RWPE2 (cell line): Measurements from ENCODE around the gene ANTXR1.

Experiments used
- ATAC-seq: fragments of 200-7000 bp; cut with Tn5 transposase; 3 replicates; pipeline ENCODE4 v1.9.1; 2021; ENCODE audit warnings: low read depth
- DNase-seq: peaks from one replicate; pipeline ENCODE4 v3.0.0-alpha.2; 2020; ENCODE audit warnings: low spot score
- H3K27ac ChIP-seq: fragments of 450-650 bp; 2 replicates; pipeline ENCODE4 v1.5.1; 2017; ENCODE audit warnings: mild to moderate bottlenecking; ENCODE audit not compliant: poor library complexity, severe bottlenecking
- H3K27me3 ChIP-seq: fragments of 250-450 bp; sonication (Bioruptor Pico); 2 replicates; pipeline ENCODE4 v1.5.1; 2021; ENCODE audit warnings: mild to moderate bottlenecking, moderate library complexity; ENCODE audit not compliant: insufficient read depth, poor library complexity, severe bottlenecking
- H3K36me3 ChIP-seq: fragments of 250-450 bp; sonication (Bioruptor Pico); 2 replicates; pipeline ENCODE4 v1.5.1; 2020; ENCODE audit warnings: low read depth, mild to moderate bottlenecking, moderate library complexity
- H3K4me1 ChIP-seq: fragments of 250-450 bp; sonication (Bioruptor Pico); 2 replicates; pipeline ENCODE4 v1.5.1; 2021; ENCODE audit warnings: mild to moderate bottlenecking, moderate library complexity; ENCODE audit not compliant: insufficient read depth, poor library complexity, severe bottlenecking
- H3K4me3 ChIP-seq: fragments of 250-450 bp; sonication (Bioruptor Pico); 2 replicates; pipeline ENCODE4 v1.5.1; 2021; ENCODE audit warnings: mild to moderate bottlenecking, moderate library complexity; ENCODE audit not compliant: severe bottlenecking
- H3K9me3 ChIP-seq: fragments of 250-450 bp; sonication (Bioruptor Pico); 2 replicates; pipeline ENCODE4 v1.5.1; 2021; ENCODE audit warnings: mild to moderate bottlenecking, moderate library complexity; ENCODE audit not compliant: severe bottlenecking
- TF ChIP-seq, protein P1 (sequence below): fragments of 450-650 bp; IDR thresholded peaks from one replicate; pipeline ENCODE4 v1.5.1; 2017; ENCODE audit warnings: mild to moderate bottlenecking, moderate library complexity; ENCODE audit not compliant: poor library complexity, severe bottlenecking

ANTXR1 gene

DNA sequence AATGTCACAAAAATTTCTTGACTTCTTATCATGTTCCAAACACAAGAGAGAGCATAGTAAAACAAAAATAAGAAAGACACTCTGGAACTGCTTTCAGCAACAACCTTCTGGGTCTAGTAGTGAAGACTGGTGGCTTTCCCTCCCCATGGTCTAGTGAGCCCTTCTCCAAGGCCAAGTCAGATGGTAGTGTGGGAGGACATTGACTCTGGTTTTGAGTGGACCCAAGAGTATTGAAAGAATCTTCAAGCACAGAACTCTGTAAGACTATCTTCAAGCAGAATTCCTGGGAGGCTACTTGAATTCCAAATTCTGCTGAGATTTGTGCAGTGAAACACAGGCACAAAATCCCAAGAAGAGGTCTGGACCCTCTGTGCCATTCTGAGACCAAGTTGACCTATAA lies 21.1 kb downstream of the ANTXR1 start:
- DNase-seq (no peak), ATAC-seq (no peak)
- H3K4me1 ChIP-seq = no peaks in the 10 kb centered on the region
- H3K36me3 ChIP-seq = no peaks in the 10 kb centered on the region
- no peak overlapping the region for H3K4me3 ChIP-seq
- TF ChIP-seq, protein P1, sequence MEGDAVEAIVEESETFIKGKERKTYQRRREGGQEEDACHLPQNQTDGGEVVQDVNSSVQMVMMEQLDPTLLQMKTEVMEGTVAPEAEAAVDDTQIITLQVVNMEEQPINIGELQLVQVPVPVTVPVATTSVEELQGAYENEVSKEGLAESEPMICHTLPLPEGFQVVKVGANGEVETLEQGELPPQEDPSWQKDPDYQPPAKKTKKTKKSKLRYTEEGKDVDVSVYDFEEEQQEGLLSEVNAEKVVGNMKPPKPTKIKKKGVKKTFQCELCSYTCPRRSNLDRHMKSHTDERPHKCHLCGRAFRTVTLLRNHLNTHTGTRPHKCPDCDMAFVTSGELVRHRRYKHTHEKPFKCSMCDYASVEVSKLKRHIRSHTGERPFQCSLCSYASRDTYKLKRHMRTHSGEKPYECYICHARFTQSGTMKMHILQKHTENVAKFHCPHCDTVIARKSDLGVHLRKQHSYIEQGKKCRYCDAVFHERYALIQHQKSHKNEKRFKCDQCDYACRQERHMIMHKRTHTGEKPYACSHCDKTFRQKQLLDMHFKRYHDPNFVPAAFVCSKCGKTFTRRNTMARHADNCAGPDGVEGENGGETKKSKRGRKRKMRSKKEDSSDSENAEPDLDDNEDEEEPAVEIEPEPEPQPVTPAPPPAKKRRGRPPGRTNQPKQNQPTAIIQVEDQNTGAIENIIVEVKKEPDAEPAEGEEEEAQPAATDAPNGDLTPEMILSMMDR = no peak
- no peaks in the 10 kb centered on the region for H3K27me3 ChIP-seq
- H3K27ac ChIP-seq = no peak overlapping the region
- H3K9me3 ChIP-seq = no peaks in the 10 kb centered on the region

DNA sequence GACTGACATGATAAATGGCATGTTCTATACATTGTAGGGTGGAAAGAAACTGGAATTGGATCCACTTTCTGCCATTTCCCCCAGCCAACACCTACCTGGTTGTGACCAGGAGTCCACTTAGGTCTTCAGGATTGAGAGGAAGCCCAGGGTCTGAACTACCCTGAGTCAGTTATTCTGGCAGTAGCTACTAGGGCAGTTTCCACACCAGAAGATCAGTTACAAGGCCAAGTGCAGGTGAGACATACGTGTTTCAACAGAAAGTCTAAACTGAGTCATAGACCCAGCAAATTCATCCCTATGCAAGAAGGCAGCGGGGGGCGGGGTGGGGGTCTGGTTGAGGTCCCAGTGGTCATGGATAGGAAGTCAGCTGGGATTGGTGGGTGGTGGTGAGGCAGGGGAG lies 21.9 kb downstream of the ANTXR1 start:
- Histone ChIP-seq H3K27ac (no peak overlapping the region), H3K4me3 (no peak overlapping the region), H3K36me3 (peaks cover 2% of the 10 kb centered on the region; the same call in 1 of the 2 replicates), H3K4me1 (no peaks in the 10 kb centered on the region), H3K27me3 (no peaks in the 10 kb centered on the region), H3K9me3 (no peaks in the 10 kb centered on the region)
- TF ChIP-seq, protein P1 = no peak
- ATAC-seq (no peak), DNase-seq (no peak)

DNA sequence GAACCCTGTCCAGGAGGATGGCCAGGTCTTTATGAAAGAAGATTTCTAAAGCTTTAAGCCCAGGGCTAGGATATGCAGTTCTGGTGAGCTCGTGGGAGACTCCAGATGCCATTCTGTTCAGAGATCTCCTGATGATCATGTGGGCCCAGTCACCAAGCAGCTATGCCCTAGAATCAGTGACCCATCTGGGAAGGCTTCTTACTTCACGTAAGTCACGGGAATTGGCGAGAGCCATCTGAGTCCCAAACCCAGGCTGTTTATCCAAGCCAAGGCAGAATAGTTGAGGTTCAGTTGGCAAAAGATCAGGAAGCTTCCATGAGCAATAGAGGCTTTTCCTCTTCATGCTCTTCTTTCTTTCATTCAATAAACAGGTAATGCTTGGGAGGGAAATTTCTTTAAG lies 23.9 kb downstream of the ANTXR1 start:
- Histone ChIP-seq H3K4me3 (no peak overlapping the region), H3K27me3 (no peaks in the 10 kb centered on the region)
- DNase-seq = no peak

DNA sequence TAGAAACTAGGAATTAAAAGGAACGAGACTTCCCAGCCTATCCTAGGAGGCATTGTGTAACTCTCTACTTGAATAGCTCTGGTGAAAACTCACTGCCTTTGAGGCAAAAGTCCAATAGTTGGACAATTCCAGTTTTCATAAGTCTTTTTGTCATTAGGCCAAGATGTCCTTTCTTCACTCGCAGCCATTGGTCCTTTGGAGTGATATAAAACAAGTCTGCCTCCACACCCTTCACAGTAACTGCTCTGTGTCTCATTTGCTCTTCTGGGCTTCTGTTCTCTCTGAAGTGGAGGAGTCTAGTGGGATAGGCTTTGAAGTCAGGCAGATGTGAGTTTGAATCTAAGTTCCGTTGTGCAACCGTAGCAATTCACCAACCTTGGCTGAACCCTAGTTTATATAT lies 28.2 kb downstream of the ANTXR1 start:
- Histone ChIP-seq H3K27me3 (no peaks in the 10 kb centered on the region), H3K27ac (no peak overlapping the region), H3K4me3 (no peak overlapping the region), H3K36me3 (peaks cover 31% of the 10 kb centered on the region), H3K9me3 (no peaks in the 10 kb centered on the region), H3K4me1 (peaks cover 3% of the 10 kb centered on the region)
- ATAC-seq = no peak
- DNase-seq = no peak
- TF ChIP-seq, protein P1 = no peak

More for the DNA sequence above, 23.9 kb downstream of the ANTXR1 start:
- no peak overlapping the region for H3K27ac ChIP-seq
- ATAC-seq = no peak
- no peaks in the 10 kb centered on the region for H3K9me3 ChIP-seq
- peaks cover 14% of the 10 kb centered on the region for H3K36me3 ChIP-seq
- no peaks in the 10 kb centered on the region for H3K4me1 ChIP-seq
- TF ChIP-seq, protein P1 = no peak

DNA sequence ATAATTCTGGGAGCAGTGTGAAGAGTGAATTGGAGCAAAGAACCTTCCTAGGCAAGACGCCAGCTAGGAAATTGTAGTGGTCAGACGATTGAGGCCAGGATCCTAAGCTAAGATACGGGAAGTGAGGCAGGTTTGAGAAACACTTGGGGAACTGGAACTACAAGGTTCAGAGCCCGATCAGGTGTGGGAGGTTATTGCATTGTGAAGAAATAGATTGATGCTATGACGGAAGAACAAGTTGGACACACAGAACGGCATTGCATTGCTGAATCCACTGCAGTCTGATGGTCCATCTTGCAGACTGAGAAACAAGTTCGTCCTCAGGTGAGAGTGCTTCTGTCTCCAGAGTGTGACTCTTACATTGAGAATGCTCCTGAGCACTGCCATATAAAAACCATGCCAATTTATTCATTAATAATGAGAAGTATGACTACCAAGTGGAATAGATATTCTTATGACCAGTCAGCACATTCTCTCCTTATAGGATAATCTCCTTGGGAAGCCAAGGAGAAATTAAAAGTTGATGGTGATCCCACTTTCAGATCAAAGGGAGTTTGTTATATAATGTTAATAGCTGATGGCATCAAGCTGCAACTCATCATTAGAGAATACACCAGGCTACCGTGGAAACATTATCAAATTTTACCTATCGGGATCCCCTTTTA lies 30.9 kb downstream of the ANTXR1 start:
- no peaks in the 10 kb centered on the region for H3K9me3 ChIP-seq
- peaks cover 35% of the 10 kb centered on the region for H3K36me3 ChIP-seq
- no peak for ATAC-seq
- H3K27me3 ChIP-seq = no peaks in the 10 kb centered on the region
- no peak overlapping the region for H3K4me3 ChIP-seq
- peaks cover 9% of the 10 kb centered on the region for H3K4me1 ChIP-seq
- H3K27ac ChIP-seq = no peak overlapping the region
- DNase-seq = no peak
- TF ChIP-seq, protein P1 = no peak
